C4-2B (cell line): Measurements from ENCODE around the gene DIO3.

ENCODE experiments used
- CTCF ChIP-seq: fragments of 450-650 bp; conservative IDR thresholded peaks from 2 replicates; pipeline ENCODE4 v1.5.1; 2017; ENCODE audit warnings: mild to moderate bottlenecking
- ZFX ChIP-seq: fragments of 450-650 bp; IDR thresholded peaks from 2 replicates; pipeline ENCODE4 v1.6.1; 2017

- TF ChIP-seq CTCF (no peak), ZFX (no peak)
Measured at GRCh38 chr14:101589486-101590015, 28.3 kb downstream of the DIO3 start.
